8988T (cell line): ENCODE results near the gene RRAGA.
"Not testable (repeated sequence)": the region's sequence is repeated elsewhere in the genome, so short reads cannot be mapped to it uniquely, and the experiment has no call there.

Experiments
- DNase-seq: peaks from one replicate; pipeline ENCODE4 v3.0.0; 2011

Gene RRAGA

GRCh38 chr9:19048966-19049916 lies at the start of gene RRAGA:
Gene RRAGA, plus strand, starts transcription at chr9:19049427. Its CDS starts 233 bp downstream, at chr9:19049660.
- peak; percentile 63 for DNase-seq

DNA sequence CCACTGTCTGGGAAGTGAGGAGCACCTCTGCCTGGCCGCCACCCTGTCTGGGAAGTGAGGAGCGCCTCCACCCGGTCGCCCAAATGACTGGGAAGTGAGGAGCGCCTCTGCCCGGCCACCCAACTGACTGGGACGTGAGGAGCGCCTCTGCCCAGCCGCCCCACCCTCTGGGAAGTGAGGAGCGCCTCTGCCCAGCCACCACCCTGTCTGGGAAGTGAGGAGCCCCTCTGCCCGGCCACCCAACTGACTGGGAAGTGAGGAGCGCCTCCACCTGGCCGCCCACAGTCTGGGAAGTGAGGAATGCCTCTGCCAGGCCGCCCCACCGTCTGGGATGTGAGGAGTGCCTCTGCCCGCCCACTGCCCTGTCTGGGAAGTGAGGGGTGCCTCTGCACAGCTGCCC lies 49.1 kb upstream of the RRAGA start:
- DNase-seq, result no peak

GRCh38 chr9:19009391-19009965 lies 39.7 kb upstream of the RRAGA start:
- DNase-seq, result no peak

- no peak for DNase-seq
These were observed 31.0 kb upstream of the RRAGA start for GRCh38 chr9:19018201-19018600.

DNA sequence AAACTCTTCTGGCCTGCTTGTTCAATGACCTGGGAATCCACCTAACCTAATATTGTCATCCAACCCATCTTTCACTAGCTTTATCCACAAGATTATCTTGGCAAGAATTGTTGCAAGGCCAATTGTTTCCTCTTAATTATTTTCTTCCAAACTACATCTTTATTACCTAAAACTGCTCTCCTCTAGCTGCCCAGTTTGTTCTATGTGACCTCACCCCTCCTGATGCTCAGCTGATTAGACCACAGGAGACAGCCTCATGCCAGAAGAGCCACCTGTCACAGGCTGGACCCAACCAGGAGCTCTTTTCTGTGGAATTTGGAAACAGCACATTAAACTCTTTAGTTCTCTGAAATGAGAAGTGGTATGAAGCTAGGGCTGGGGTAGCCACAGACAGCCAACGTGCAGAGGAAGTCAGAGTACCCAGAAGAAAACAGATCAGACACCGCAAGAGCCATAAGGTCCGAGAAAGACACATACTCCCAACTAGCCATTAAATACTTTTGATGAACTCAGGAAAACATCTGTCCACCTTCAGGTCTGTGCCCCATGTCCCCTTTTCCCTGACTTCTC lies 28.3 kb upstream of the RRAGA start:
- DNase-seq, result no peak

- not testable (repeated sequence) for DNase-seq
These were observed 27.6 kb upstream of the RRAGA start for GRCh38 chr9:19021649-19022048.

DNA sequence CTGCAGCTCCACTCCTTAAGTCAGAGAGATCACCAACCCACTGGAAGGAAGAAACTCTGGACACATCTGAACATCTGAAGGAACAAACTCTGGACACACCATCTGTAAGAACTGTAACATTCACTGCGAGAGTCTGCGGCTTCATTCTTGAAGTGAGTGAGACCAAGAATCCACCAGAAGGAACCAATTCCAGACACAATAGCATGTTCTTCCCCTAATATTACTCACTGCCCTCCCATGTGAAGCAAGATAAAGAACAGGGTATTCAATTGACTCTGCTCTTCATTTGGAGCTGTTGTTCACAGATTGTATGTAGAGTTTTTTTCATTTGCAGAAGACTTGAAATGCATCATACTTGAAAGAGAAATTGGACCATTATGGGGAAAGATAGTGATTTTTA lies 27.0 kb upstream of the RRAGA start:
- DNase-seq, result no peak

DNA sequence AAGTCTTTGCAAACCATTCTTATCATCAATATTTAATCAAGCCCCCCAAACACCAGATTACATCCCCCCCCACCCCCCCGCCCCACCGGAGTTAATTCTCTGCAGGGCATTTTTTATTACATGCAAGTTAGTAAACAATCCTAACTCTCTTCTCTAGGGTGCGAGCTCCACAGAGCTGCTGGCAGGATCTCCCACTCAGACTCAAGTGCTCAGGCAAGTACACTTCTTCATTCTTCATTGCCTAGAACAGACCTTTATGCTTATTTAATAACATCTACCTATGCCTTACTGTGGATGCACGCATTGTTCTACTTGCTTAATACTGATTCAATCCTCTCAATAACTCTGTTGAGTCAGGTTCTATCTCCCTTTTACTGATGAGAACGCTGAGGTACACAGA lies 26.1 kb upstream of the RRAGA start:
- DNase-seq, result no peak

DNA sequence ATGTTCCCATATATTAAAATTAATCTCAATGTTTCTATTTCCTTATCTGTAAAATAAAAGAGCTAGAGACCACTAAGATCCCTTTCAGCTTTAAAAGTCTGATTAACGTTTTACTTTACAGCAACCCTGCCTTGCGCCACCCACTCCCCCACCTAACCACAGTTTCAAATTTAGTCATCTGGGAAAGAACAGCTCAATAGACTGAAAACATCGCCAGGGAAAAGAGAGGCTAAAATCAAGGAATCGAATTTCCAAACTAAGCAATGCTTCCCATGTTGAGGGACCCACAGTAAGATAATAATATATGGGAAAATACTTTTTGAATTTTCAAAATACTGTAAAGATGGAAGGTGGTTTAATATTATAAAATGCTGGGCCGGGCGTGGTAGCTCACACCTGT lies 22.9 kb upstream of the RRAGA start:
- DNase-seq, result no peak

- no peak for DNase-seq
These were observed 21.4 kb upstream of the RRAGA start for GRCh38 chr9:19027825-19028224.

DNA sequence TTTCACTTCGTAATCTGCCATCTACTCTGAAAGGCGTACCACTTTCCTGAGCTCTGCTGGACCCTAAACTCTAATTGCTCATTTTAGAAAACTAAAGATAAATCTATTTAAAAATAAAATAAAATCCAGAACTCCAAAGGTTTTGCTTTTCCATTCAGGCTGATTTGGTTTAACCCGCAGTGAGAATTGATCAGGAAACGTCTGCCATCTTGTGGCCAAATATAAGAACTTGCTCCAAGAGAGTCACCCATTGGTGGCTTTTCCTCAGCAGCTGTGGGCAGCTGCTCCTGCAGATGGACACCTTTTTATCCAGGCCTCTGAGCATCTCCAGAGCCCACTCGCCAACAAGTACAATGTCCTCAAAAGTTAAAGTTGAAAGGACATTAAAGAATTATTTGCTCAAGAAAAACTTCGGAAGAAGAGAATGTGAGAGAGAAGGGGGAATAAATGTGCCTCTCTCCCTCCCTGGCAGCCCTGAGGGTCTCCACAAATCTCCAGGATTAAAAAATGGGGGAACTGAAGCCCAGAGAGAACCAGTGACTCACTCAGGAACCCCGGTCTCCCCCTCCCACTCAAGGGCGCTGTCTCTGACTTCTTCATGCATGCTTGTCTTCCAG lies 20.3 kb upstream of the RRAGA start:
- peak; percentile 47 for DNase-seq

DNA sequence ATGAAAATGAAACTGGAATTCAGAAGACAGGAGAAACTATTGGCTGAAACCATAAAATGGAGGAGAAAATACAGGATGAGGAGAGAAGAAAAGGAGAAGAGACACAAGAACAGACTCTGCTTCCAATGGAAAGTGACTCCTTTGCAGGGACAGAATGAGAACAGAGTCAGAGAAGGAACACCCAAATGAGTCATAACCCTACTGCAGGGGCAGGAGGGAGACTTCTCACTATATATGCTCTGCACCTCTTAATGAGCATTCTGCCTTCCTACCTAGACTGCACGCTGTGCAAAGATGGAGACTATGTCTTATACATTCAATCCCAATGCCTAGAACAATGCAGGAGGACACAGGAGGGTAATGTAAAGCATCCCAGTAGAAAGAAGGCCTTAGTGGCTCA lies 18.3 kb upstream of the RRAGA start:
- DNase-seq, result no peak

DNA sequence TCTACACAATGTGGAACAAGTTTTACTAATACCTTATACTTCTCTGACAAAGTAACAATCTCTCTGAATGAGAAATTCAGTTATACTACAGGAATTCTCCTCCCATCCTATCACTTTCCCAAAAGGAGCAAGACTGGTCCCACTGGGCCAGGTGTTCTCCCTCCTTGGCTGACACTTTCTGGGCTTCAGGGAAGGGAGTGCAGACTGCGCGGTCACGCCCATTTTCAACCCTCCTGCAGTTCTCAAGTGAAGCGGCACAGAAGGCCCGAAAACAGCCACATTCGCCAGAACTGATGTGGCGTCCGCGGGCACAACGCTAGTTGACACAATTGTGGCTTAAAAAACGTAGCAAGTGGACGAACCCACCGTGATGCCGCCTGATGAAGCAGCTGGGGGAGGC lies 16.8 kb upstream of the RRAGA start:
- DNase-seq, result no peak

DNA sequence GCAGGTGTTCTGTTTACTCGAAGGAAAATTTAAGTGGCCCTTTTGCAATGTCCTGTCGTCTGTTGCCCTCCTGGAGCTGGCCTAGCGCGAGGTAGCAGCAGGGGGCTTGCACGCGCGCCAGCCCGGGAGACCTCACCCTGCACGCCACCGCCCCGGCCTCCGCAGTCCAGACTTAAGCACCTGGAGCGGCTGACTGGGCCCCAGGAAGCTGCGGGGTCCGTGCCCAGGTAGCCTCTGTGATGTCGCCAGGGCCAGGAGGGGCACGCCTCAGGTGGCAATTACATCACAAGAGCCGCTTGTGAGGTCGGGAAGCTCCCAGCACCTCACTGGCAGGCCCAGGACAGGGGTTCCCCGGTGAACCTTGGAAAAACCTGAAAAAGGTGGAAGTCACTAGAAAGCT lies 16.2 kb upstream of the RRAGA start, which contains the start of gene SAXO1:
Gene SAXO1 (minus strand): TSS at position 195 of the 400 bp plus-strand sequence. CDS start 301 bp downstream, outside the sequence.
- DNase-seq, result no peak

GRCh38 chr9:19036611-19037010 lies 12.6 kb upstream of the RRAGA start:
- no peak for DNase-seq

DNA sequence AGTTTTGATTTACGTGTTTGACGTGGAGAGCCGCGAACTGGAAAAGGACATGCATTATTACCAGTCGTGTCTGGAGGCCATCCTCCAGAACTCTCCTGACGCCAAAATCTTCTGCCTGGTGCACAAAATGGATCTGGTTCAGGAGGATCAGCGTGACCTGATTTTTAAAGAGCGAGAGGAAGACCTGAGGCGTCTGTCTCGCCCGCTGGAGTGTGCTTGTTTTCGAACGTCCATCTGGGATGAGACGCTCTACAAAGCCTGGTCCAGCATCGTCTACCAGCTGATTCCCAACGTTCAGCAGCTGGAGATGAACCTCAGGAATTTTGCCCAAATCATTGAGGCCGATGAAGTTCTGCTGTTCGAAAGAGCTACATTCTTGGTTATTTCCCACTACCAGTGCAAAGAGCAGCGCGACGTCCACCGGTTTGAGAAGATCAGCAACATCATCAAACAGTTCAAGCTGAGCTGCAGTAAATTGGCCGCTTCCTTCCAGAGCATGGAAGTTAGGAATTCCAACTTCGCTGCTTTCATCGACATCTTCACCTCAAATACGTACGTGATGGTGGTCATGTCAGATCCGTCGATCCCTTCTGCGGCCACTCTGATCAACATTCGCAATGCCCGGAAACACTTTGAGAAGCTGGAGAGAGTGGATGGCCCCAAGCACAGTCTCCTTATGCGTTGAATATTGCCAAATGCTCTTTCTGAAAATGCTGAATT lies 850 bp downstream of the RRAGA start:
- no peak for DNase-seq

GRCh38 chr9:19050637-19051591 lies 1.7 kb downstream of the RRAGA start:
- DNase-seq, result no peak

DNA sequence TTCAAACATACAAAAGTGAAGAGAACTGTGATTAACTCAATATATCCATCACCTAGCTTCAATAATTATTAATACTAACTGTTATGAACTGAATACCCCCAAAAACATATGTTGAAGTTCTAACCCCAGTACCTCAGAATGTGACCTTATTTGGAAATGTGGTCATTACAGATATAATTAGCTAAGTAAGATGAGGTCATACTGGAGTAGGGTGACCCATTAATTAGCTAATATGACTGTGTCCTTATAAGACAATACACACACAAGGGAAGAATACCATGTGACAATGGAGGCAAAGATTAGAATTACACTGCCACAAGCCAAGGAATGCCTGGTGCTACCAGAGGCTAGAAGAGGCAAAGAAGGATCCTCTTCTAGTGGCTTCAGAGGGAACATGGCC lies 7.8 kb downstream of the RRAGA start:
- DNase-seq, result no peak

DNA sequence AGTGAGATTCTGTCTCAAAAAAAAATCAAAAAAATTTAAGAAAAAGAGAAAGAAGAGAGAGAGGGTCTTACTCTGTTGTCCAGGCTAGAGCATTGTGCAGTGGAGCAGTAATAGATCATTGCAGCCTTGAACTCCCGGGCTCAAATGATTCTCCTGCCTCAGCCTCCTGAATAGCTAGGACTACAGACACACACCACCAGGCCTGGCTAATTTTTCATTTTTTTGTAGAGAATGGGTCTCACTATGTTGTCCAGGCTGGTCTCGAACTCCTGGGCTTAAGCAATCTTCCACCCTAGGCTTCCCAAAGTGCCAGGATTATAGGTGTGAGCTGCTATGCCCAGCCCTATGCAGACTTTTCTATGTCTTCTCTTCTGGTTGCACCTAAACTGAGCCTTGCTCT lies 25.0 kb downstream of the RRAGA start:
- DNase-seq, result no peak

DNA sequence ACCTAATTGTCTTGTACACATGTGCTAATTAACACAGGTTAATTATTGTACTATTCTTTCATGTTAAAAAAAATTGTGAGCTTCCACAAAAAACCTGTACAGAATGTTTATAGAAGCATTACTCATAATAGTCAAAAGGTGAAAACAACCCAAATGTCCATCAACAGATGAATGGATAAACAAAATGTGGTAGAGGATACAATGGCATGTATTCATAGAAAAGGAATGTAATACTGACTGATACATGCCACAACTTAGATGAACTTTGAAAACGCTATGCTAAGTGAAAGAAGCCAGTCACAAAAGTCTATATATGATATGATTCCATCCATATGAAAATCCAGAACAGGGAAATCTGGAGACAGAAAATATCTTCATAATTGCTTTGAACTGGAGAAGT lies 25.6 kb downstream of the RRAGA start:
- no peak for DNase-seq

- no peak for DNase-seq
These were observed 36.1 kb downstream of the RRAGA start for GRCh38 chr9:19085295-19085694.
